CD14-positive monocyte (primary cell): ENCODE results near the gene SART3. TPM values are rescaled to one million over a fixed set of nuclear protein-coding genes. Genes with fewer than 3 reads are reported as not detected.
A peak's percentile ranks its signal among the peaks of the same experiment; 100 is the strongest.

Experiments
- DNase-seq, 3 donors: peaks; one replicate each; pipeline ENCODE4 v3.0.0-alpha.2; 2011 to 2022
- H2AFZ ChIP-seq: 2 replicates; pipeline ENCODE4 v1.6.0; 2012; ENCODE audit warnings: mild to moderate bottlenecking, low read depth, low read length, inconsistent platforms; ENCODE audit not compliant: insufficient read depth, poor library complexity, severe bottlenecking
- H3K27ac ChIP-seq, 2 donors: 1 replicate in 1 of 2; 2 replicates in 1 of 2; pipeline ENCODE4 v1.5.1; 2012 to 2013; ENCODE audit warnings: low read length in 2 of 2, control low read depth in 1 of 2, inconsistent platforms in 1 of 2, low read depth in 1 of 2, mild to moderate bottlenecking in 1 of 2
- H3K27me3 ChIP-seq, 2 donors: one replicate each; pipeline versions ENCODE4 v1.6.0 to v1.6.1; 2011 to 2013; ENCODE audit warnings: low read length in 2 of 2; ENCODE audit not compliant: control insufficient read depth in 2 of 2, insufficient read depth in 2 of 2
- H3K36me3 ChIP-seq, 2 donors: replicated peaks in 1 of 2; 1 replicate in 1 of 2; 2 replicates in 1 of 2; pipeline versions ENCODE4 v1.5.1 to v1.6.1; 2012 to 2013; ENCODE audit warnings: low read length in 2 of 2, control low read depth in 1 of 2, inconsistent platforms in 1 of 2, mild to moderate bottlenecking in 1 of 2; ENCODE audit not compliant: insufficient read depth in 2 of 2, control insufficient read depth in 1 of 2
- H3K4me1 ChIP-seq, 2 donors: 1 replicate in 1 of 2; 2 replicates in 1 of 2; pipeline versions ENCODE4 v1.5.1 to v1.6.1; 2012 to 2013; ENCODE audit warnings: low read length in 2 of 2, control low read depth in 1 of 2, inconsistent platforms in 1 of 2, mild to moderate bottlenecking in 1 of 2, moderate library complexity in 1 of 2; ENCODE audit not compliant: insufficient read depth in 2 of 2, control insufficient read depth in 1 of 2
- H3K4me2 ChIP-seq: replicated peaks from 2 replicates; pipeline ENCODE3; 2012; ENCODE audit warnings: low read length, moderate library complexity, mild to moderate bottlenecking; ENCODE audit not compliant: poor library complexity, severe bottlenecking; ENCODE audit errors: extremely low read depth
- H3K4me3 ChIP-seq, 3 experiments: fragments of 200-600 bp in 1 of 3; sonication (generic) in 1 of 3; replicated peaks in 1 of 3; 1 replicate in 2 of 3; 2 replicates in 1 of 3; pipeline ENCODE4 v1.5.1; 2011 to 2013; ENCODE audit warnings: low read length in 3 of 3, mild to moderate bottlenecking in 3 of 3, control low read depth in 2 of 3, low read depth in 2 of 3, inconsistent platforms in 1 of 3, moderate library complexity in 1 of 3
- H3K79me2 ChIP-seq: 2 replicates; pipeline ENCODE4 v1.6.0; 2012; ENCODE audit warnings: mild to moderate bottlenecking, control low read depth, inconsistent platforms, low read length, moderate library complexity; ENCODE audit not compliant: insufficient read depth
- H3K9ac ChIP-seq: 2 replicates; pipeline ENCODE4 v1.6.0; 2017; ENCODE audit warnings: low read length, mild to moderate bottlenecking; ENCODE audit not compliant: insufficient read depth, poor library complexity, severe bottlenecking
- H3K9me3 ChIP-seq, 2 donors: replicated peaks in 1 of 2; 1 replicate in 1 of 2; 2 replicates in 1 of 2; pipeline versions ENCODE4 v1.5.1 to v1.6.1; 2012 to 2013; ENCODE audit warnings: low read length in 2 of 2, control low read depth in 1 of 2; ENCODE audit not compliant: control insufficient read depth in 1 of 2, insufficient read depth in 1 of 2
- H4K20me1 ChIP-seq: 2 replicates; pipeline ENCODE4 v1.6.0; 2012; ENCODE audit warnings: mild to moderate bottlenecking, low read length, control low read depth, moderate library complexity; ENCODE audit not compliant: insufficient read depth
- H3K27ac Mint-ChIP-seq, 7 donors: one replicate each; pipeline ENCODE4 v1.8.0; 2020; ENCODE audit warnings: mild to moderate bottlenecking in 7 of 7, mixed read lengths in 7 of 7, moderate library complexity in 6 of 7, inconsistent platforms in 2 of 7
- H3K27me3 Mint-ChIP-seq, 3 donors: one replicate each; pipeline ENCODE4 v1.8.0; 2021 to 2022; ENCODE audit warnings: low read depth in 3 of 3, mild to moderate bottlenecking in 3 of 3, mixed read lengths in 3 of 3, moderate library complexity in 3 of 3, inconsistent platforms in 1 of 3
- H3K36me3 Mint-ChIP-seq, 2 donors: one replicate each; pipeline ENCODE4 v1.8.0; 2020; ENCODE audit warnings: mixed read lengths in 2 of 2, inconsistent platforms in 1 of 2, mild to moderate bottlenecking in 1 of 2
- H3K4me1 Mint-ChIP-seq: one replicate; pipeline ENCODE4 v1.8.0; 2020; ENCODE audit warnings: mild to moderate bottlenecking, mixed read lengths
- H3K4me3 Mint-ChIP-seq, 2 donors: one replicate each; pipeline ENCODE4 v1.8.0; 2020; ENCODE audit warnings: mild to moderate bottlenecking in 2 of 2, mixed read lengths in 2 of 2, moderate library complexity in 1 of 2
- H3K9me3 Mint-ChIP-seq, 7 donors: one replicate each; pipeline ENCODE4 v1.8.0; 2020 to 2022; ENCODE audit warnings: mixed read lengths in 7 of 7, mild to moderate bottlenecking in 6 of 7, moderate library complexity in 6 of 7, inconsistent platforms in 2 of 7
- WGBS: methylation state at CpG from one replicate; pipeline ENCODE4 v1.1.5; 2013; ENCODE audit warnings: missing lambda C conversion rate; ENCODE audit not compliant: insufficient coverage; 5-methylcytosine and 5-hydroxymethylcytosine counted together
- intact Hi-C, 2 donors: fragments of 100-400 bp; cut with micrococcal nuclease; formaldehyde crosslinking; loops; one replicate each; pipeline versions ENCODE4 v1.15.0 to v1.15.1; 2023
- polyA plus RNA-seq, 3 donors: library from polyadenylated mRNA; depleted of rRNA in 1 of 3; unstranded in 2 of 3; stranded (reverse) in 1 of 3; fragments of 300-500 nt in 2 of 3; fragments of >200 nt in 1 of 3; fragmentation: Illumina TruSeq in 2 of 3; gene quantifications; 1 replicate in 2 of 3; 2 replicates in 1 of 3; pipeline ENCODE4 v1.2.3, GENCODE V29; 2012 to 2021
- TF ChIP-seq, protein P1 (sequence below): fragments of 200-600 bp; IDR thresholded peaks from one replicate; pipeline ENCODE4 v1.8.0; 2022; ENCODE audit warnings: antibody characterized with exemption, mild to moderate bottlenecking

Gene SART3
- polyA plus RNA-seq, 3 donors = 10.3 to 20.9 (median 20.6) TPM

DNA sequence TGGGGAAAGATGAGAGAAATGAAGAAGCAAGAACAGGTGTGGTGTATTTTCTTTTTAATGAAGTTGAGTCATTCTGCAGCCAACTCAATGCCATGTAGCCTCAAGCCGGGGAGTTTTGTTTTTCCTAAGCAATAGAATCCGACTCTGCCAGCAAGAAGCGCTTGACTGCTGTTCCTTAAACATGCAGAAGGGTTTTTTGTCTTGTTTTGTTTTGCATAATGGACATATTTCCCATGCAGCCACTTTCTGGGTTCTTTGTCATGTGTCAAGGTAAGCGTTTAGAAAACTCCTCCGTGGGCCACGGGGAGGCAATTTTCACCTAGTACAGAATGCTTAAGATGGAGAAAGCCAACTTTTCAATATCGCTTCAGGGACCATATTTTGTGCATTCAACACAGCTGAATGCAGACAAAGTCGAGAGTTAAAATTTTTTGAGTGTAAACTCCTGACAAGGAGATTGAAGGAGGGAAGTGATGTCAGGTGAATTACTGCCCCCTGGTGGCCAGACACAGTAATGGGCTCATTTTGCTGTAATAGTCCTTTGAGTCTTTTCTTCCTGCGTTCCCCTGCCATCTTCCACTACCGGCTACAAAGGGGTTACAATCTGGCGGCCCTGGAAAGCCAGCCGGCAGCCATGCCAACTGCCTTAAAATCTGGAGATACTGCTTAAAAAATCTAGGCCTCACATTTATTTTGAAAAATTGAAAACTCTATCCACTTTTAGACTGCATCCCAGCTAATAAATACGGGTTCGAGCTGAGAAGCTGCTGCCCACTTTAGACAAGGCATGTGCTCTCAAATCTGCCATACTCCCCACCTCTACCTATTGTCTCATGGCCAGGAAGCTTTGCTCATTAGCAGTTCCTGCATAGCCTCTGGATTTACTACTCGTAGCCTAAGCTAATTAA is 49.1 kb downstream of the SART3 start:
- Histone ChIP-seq H3K9me3 (no peaks in the 10 kb centered on the region), H3K79me2 (peaks cover 13% of the 10 kb centered on the region), H4K20me1 (no peaks in the 10 kb centered on the region), H3K9ac (no peak overlapping the region), H3K27me3 (no peaks in the 10 kb centered on the region), H3K36me3 (peaks cover 0 to 2% of the 10 kb centered on the region in 2 donors), H3K4me2 (no peak overlapping the region), H3K4me1 (peaks cover 13 to 24% of the 10 kb centered on the region in 2 donors), H3K4me3 (no peak overlapping the region), H3K27ac (no peak overlapping the region), H2AFZ (no peak overlapping the region)
- peak; percentile 62 to 77 (median 76) for DNase-seq
- intact Hi-C loops = loop anchor here (10.0 kb wide), 2 partner anchors 583 to 837 kb away; partner anchors contain the start of genes ALKBH2 (in 2 of the 2) and UNG (in 2 of the 2)
- H3K27ac Mint-ChIP-seq = peak overlapping the region in 1 of 7 donors; percentile 78
- peaks cover 2% of the 10 kb centered on the region in 2 donors for H3K36me3 Mint-ChIP-seq
- H3K4me1 Mint-ChIP-seq = peaks cover 21% of the 10 kb centered on the region
- no peak overlapping the region for H3K4me3 Mint-ChIP-seq
- H3K27me3 Mint-ChIP-seq = peaks cover 12 to 17% (median 13%) of the 10 kb centered on the region in 3 donors
- whole genome bisulfite sequencing = 34% methylated on average over 11 of the region's 15 CpGs
- peaks cover 0 to 4% (median 0%) of the 10 kb centered on the region in 7 donors for H3K9me3 Mint-ChIP-seq
- TF ChIP-seq, protein P1, sequence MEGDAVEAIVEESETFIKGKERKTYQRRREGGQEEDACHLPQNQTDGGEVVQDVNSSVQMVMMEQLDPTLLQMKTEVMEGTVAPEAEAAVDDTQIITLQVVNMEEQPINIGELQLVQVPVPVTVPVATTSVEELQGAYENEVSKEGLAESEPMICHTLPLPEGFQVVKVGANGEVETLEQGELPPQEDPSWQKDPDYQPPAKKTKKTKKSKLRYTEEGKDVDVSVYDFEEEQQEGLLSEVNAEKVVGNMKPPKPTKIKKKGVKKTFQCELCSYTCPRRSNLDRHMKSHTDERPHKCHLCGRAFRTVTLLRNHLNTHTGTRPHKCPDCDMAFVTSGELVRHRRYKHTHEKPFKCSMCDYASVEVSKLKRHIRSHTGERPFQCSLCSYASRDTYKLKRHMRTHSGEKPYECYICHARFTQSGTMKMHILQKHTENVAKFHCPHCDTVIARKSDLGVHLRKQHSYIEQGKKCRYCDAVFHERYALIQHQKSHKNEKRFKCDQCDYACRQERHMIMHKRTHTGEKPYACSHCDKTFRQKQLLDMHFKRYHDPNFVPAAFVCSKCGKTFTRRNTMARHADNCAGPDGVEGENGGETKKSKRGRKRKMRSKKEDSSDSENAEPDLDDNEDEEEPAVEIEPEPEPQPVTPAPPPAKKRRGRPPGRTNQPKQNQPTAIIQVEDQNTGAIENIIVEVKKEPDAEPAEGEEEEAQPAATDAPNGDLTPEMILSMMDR = peak; percentile 90

DNA sequence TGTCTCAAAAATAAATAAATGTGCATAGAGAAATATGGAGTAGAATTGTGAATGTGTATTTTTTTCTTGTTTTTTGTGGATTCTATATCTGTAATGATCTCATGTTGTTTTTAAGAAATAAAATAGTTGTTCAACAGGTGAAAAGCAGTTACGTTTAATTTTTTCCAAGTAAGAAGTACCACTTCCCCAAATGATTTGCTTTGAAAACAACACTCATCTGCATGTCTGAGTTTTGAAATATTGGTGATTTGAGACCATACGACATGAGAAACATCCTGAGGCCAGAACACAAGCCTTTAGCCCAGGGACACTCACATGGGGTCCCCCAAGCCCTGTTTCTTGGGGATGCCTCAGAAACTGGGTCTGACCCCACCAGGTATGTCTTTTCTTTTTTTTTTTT is 50.1 kb downstream of the SART3 start:
- H3K4me3 ChIP-seq = no peak overlapping the region
- H3K4me3 Mint-ChIP-seq = no peak overlapping the region
- no peaks in the 10 kb centered on the region for H4K20me1 ChIP-seq
- peaks cover 7% of the 10 kb centered on the region for H3K79me2 ChIP-seq
- DNase-seq = no peak
- H3K9ac ChIP-seq = no peak overlapping the region
- peaks cover 13% of the 10 kb centered on the region for H3K4me1 Mint-ChIP-seq
- peaks cover 9 to 17% of the 10 kb centered on the region in 2 donors for H3K4me1 ChIP-seq
- intact Hi-C loops = loop anchor here (10.0 kb wide), 2 partner anchors 584 to 836 kb away; partner anchors contain the start of genes ALKBH2 (in 2 of the 2) and UNG (in 2 of the 2)
- H3K9me3 ChIP-seq = no peaks in the 10 kb centered on the region
- no peak overlapping the region for H3K4me2 ChIP-seq
- no CpG with 5 or more reads among the region's 2 CpGs for WGBS
- H3K27me3 Mint-ChIP-seq = peaks cover 11 to 17% (median 13%) of the 10 kb centered on the region in 3 donors
- no peak overlapping the region for H3K27ac ChIP-seq
- TF ChIP-seq, protein P1 = no peak
- H3K36me3 ChIP-seq = no peaks in the 10 kb centered on the region
- H2AFZ ChIP-seq = no peak overlapping the region
- no peaks in the 10 kb centered on the region for H3K36me3 Mint-ChIP-seq
- H3K9me3 Mint-ChIP-seq = peaks cover 0 to 4% (median 0%) of the 10 kb centered on the region in 7 donors
- peaks cover 0 to under 1% of the 10 kb centered on the region in 2 donors for H3K27me3 ChIP-seq
- H3K27ac Mint-ChIP-seq = no peak overlapping the region
